GM12865 (cell line): Measurements from ENCODE around the gene AIF1.
A peak's percentile ranks its signal among the peaks of the same experiment; 100 is the strongest.

Experiments used
- DNase-seq: peaks from one replicate; pipeline ENCODE4 v3.0.0; 2010; ENCODE audit warnings: low read depth
- H3K4me3 ChIP-seq: 2 replicates; pipeline ENCODE4 v1.5.1; 2011; ENCODE audit warnings: mild to moderate bottlenecking, low read depth, low read length, control low read depth
- CTCF ChIP-seq: IDR thresholded peaks from 2 replicates; pipeline ENCODE4 v1.5.1; 2011; ENCODE audit warnings: low read length, control low read depth, low read depth, inconsistent platforms; ENCODE audit not compliant: insufficient read depth; ENCODE audit errors: missing control alignments

The AIF1 gene

GRCh38 chr6:31578184-31579118 is 36.6 kb upstream of the AIF1 start:
- peak overlapping the region; percentile 84 for H3K4me3 ChIP-seq
- DNase-seq, result peak; percentile 24
- TF ChIP-seq CTCF, result no peak

- TF ChIP-seq CTCF, result no peak
- DNase-seq, result no peak
- peak overlapping the region; percentile 84 for H3K4me3 ChIP-seq
Measured at GRCh38 chr6:31579119-31579505, 35.9 kb upstream of the AIF1 start.

- peak overlapping the region; percentile 84 for H3K4me3 ChIP-seq
- TF ChIP-seq CTCF, result no peak
- DNase-seq, result no peak
Measured at GRCh38 chr6:31579546-31580437, 35.2 kb upstream of the AIF1 start.

GRCh38 chr6:31580438-31580740 is 34.6 kb upstream of the AIF1 start:
- no peak for DNase-seq
- TF ChIP-seq CTCF, result no peak
- peak overlapping the region; percentile 84 for H3K4me3 ChIP-seq

GRCh38 chr6:31580807-31581433 is 34.1 kb upstream of the AIF1 start:
- DNase-seq, result peak; percentile 88
- peak; percentile 94 for TF ChIP-seq CTCF
- H3K4me3 ChIP-seq, result peak overlapping the region; percentile 84

GRCh38 chr6:31581434-31582229 is 33.4 kb upstream of the AIF1 start:
- no peak for DNase-seq
- peak overlapping the region; percentile 84 for H3K4me3 ChIP-seq
- TF ChIP-seq CTCF, result no peak
